GM23338 (cell line): Measurements from ENCODE around the gene CNKSR1. TPM values are rescaled to one million over a fixed set of nuclear protein-coding genes. Genes with fewer than 3 reads are reported as not detected.

Source experiments
- ATAC-seq: fragments of 200-7000 bp; cut with Tn5 transposase; 3 replicates; pipeline ENCODE4 v1.9.1; 2020
- DNase-seq: peaks from one replicate; pipeline ENCODE4 v3.0.0-alpha.2; 2015; ENCODE audit warnings: low spot score
- H2AFZ ChIP-seq: fragments of 200-600 bp; sonication (generic); 2 replicates; pipeline ENCODE4 v1.8.0; 2016; ENCODE audit warnings: antibody characterized with exemption, mild to moderate bottlenecking, moderate library complexity
- H3F3A ChIP-seq: fragments of 200-600 bp; sonication (generic); replicated peaks from 2 replicates; pipeline ENCODE4 v1.8.0; 2017; ENCODE audit warnings: antibody characterized with exemption, mixed run types, low read depth
- H3K27ac ChIP-seq: fragments of 200-600 bp; sonication (generic); 2 replicates; pipeline ENCODE4 v1.6.1; 2016; ENCODE audit warnings: low read depth
- H3K27me3 ChIP-seq: fragments of 200-600 bp; sonication (generic); 2 replicates; pipeline ENCODE4 v1.8.0; 2016; ENCODE audit warnings: mild to moderate bottlenecking, mixed run types, moderate library complexity; ENCODE audit not compliant: insufficient read depth
- H3K36me3 ChIP-seq: fragments of 200-600 bp; sonication (generic); 2 replicates; pipeline ENCODE4 v1.8.0; 2016; ENCODE audit warnings: mild to moderate bottlenecking; ENCODE audit not compliant: insufficient read depth
- H3K4me1 ChIP-seq: fragments of 200-600 bp; sonication (generic); 2 replicates; pipeline ENCODE4 v1.8.0; 2016; ENCODE audit warnings: mild to moderate bottlenecking, moderate library complexity; ENCODE audit not compliant: insufficient read depth
- H3K4me2 ChIP-seq: fragments of 200-600 bp; sonication (generic); 2 replicates; pipeline ENCODE4 v1.7.1; 2017; ENCODE audit warnings: mixed run types
- H3K4me3 ChIP-seq: fragments of 200-600 bp; sonication (generic); 2 replicates; pipeline ENCODE4 v1.6.1; 2016; ENCODE audit warnings: mixed run types
- H3K79me2 ChIP-seq: fragments of 200-600 bp; sonication (generic); replicated peaks from 2 replicates; pipeline ENCODE4 v1.8.0; 2017; ENCODE audit warnings: mild to moderate bottlenecking; ENCODE audit not compliant: insufficient read depth
- H3K9me2 ChIP-seq: fragments of 200-600 bp; sonication (generic); 2 replicates; pipeline ENCODE4 v1.8.0; 2017; ENCODE audit not compliant: insufficient read depth
- H4K20me1 ChIP-seq: fragments of 200-600 bp; sonication (generic); replicated peaks from 2 replicates; pipeline ENCODE4 v1.8.0; 2017; ENCODE audit warnings: mild to moderate bottlenecking; ENCODE audit not compliant: insufficient read depth
- H3K27ac Mint-ChIP-seq: 2 replicates; pipeline ENCODE4 v1.8.0; 2020; ENCODE audit warnings: inconsistent platforms, mild to moderate bottlenecking, moderate library complexity, mixed read lengths
- H3K27me3 Mint-ChIP-seq: 3 replicates; pipeline ENCODE4 v1.8.0; 2022; ENCODE audit warnings: low read depth, mild to moderate bottlenecking, moderate library complexity, mixed read lengths, inconsistent platforms; ENCODE audit not compliant: insufficient read depth, poor library complexity
- H3K36me3 Mint-ChIP-seq: 3 replicates; pipeline ENCODE4 v1.8.0; 2021; ENCODE audit warnings: low read depth, mild to moderate bottlenecking, inconsistent platforms, moderate library complexity, mixed read lengths
- H3K4me1 Mint-ChIP-seq: 3 replicates; pipeline ENCODE4 v1.8.0; 2020; ENCODE audit warnings: mild to moderate bottlenecking, inconsistent platforms, mixed read lengths
- H3K4me3 Mint-ChIP-seq: 3 replicates; pipeline ENCODE4 v1.8.0; 2021; ENCODE audit warnings: moderate library complexity, mild to moderate bottlenecking, inconsistent platforms, mixed read lengths
- H3K9me3 Mint-ChIP-seq: 3 replicates; pipeline ENCODE4 v1.8.0; 2020; ENCODE audit warnings: moderate library complexity, mild to moderate bottlenecking, inconsistent platforms, mixed read lengths
- CREB1 ChIP-seq: fragments of 250-450 bp; sonication (Bioruptor Pico); IDR thresholded peaks from 2 replicates; pipeline ENCODE4 v1.5.0; 2020; ENCODE audit warnings: low read depth, mild to moderate bottlenecking, moderate library complexity
- CTCF ChIP-seq, 2 experiments: fragments of 200-600 bp in 1 of 2; sonication (generic) in 1 of 2; conservative IDR thresholded peaks; 2 replicates each; pipeline versions ENCODE4 v1.5.1 to v1.6.1; 2016 to 2017; ENCODE audit warnings: antibody characterized with exemption in 2 of 2, low read depth in 2 of 2, mild to moderate bottlenecking in 2 of 2, moderate library complexity in 1 of 2
- ETS1 ChIP-seq: IDR thresholded peaks from 2 replicates; pipeline ENCODE4 v1.6.1; 2016; ENCODE audit warnings: antibody characterized with exemption
- EZH2 ChIP-seq: fragments of 200-600 bp; sonication (generic); IDR thresholded peaks from one replicate; pipeline ENCODE4 v1.8.0; 2017; ENCODE audit warnings: antibody characterized with exemption, mild to moderate bottlenecking, low read depth; ENCODE audit not compliant: unreplicated experiment
- EZH2phosphoT487 ChIP-seq: fragments of 200-600 bp; sonication (generic); IDR thresholded peaks from one replicate; pipeline ENCODE4 v1.8.1; 2018; ENCODE audit warnings: antibody characterized with exemption; ENCODE audit not compliant: unreplicated experiment
- JUNB ChIP-seq: IDR thresholded peaks from one replicate; pipeline ENCODE4 v1.6.1; 2016; ENCODE audit warnings: antibody characterized with exemption; ENCODE audit not compliant: unreplicated experiment
- STAT1 ChIP-seq: IDR thresholded peaks from one replicate; pipeline ENCODE4 v1.6.1; 2016; ENCODE audit warnings: antibody characterized with exemption; ENCODE audit not compliant: unreplicated experiment
- ZNF114 ChIP-seq: fragments of 250-450 bp; sonication (Bioruptor Pico); IDR thresholded peaks from 2 replicates; pipeline ENCODE4 v1.5.0; 2020; ENCODE audit warnings: mild to moderate bottlenecking, moderate library complexity
- ZNF331 ChIP-seq: fragments of 250-450 bp; sonication (Bioruptor Pico); IDR thresholded peaks from 2 replicates; pipeline ENCODE4 v1.5.0; 2020; ENCODE audit warnings: low read depth, mild to moderate bottlenecking, moderate library complexity
- polyA plus RNA-seq: library from polyadenylated mRNA; unstranded; fragments of >200 nt; fragmentation: Nextera tagmentation; extraction: Ambion mirVana; gene quantifications from 2 replicates; pipeline ENCODE4 v1.2.1, GENCODE V29; 2016
- total RNA-seq: library from RNA; depleted of rRNA; stranded (reverse); fragments of >200 nt; shearing (Covaris generic); gene quantifications from 2 replicates; pipeline ENCODE4 v1.2.3, GENCODE V29; 2014

Gene CNKSR1
- total and polyA plus RNA-seq, 2 experiments from 2014 or later: 9.7 to 12.5 TPM

- H3K27ac ChIP-seq: no peak overlapping the region
- H4K20me1 ChIP-seq: no peaks in the 10 kb centered on the region
- no peaks in the 10 kb centered on the region for H3K36me3 Mint-ChIP-seq
- DNase-seq: peak; percentile 58
- no peaks in the 10 kb centered on the region for H3F3A ChIP-seq
- H3K27me3 ChIP-seq: no peaks in the 10 kb centered on the region
- H3K36me3 ChIP-seq: no peaks in the 10 kb centered on the region
- H3K79me2 ChIP-seq: no peaks in the 10 kb centered on the region
- TF ChIP-seq JUNB (peak; percentile 72), CTCF (conservative IDR thresholded peaks at IDR 0.05; ENCODE audit: low read depth in 2 of 2) (peak; percentile 36 to 72; a peak in 2 of 4 replicates), EZH2 (no peak)
- H3K4me1 ChIP-seq: no peaks in the 10 kb centered on the region
- no peaks in the 10 kb centered on the region for H3K9me3 Mint-ChIP-seq
- H3K27me3 Mint-ChIP-seq: peaks cover 26% of the 10 kb centered on the region
- no peaks in the 10 kb centered on the region for H3K9me2 ChIP-seq
- no peak overlapping the region for H2AFZ ChIP-seq
- no peak overlapping the region for H3K27ac Mint-ChIP-seq
- H3K4me1 Mint-ChIP-seq: peaks cover 23% of the 10 kb centered on the region
- ATAC-seq: peak; percentile 16
- no peak overlapping the region for H3K4me2 ChIP-seq
- no peak overlapping the region for H3K4me3 ChIP-seq
- H3K4me3 Mint-ChIP-seq: no peak overlapping the region
Measured at GRCh38 chr1:26203642-26204318, 26.5 kb downstream of the CNKSR1 start.

- H2AFZ ChIP-seq: no peak overlapping the region
- Mint-ChIP-seq H3K27me3 (peaks cover 2% of the 10 kb centered on the region), H3K27ac (no peak overlapping the region), H3K36me3 (no peaks in the 10 kb centered on the region), H3K4me3 (no peak overlapping the region), H3K4me1 (no peaks in the 10 kb centered on the region), H3K9me3 (no peaks in the 10 kb centered on the region)
- no peaks in the 10 kb centered on the region for H3K79me2 ChIP-seq
- no peaks in the 10 kb centered on the region for H3F3A ChIP-seq
- H3K36me3 ChIP-seq: no peaks in the 10 kb centered on the region
- ATAC-seq (no peak), DNase-seq (no peak)
- H3K9me2 ChIP-seq: no peaks in the 10 kb centered on the region
- no peaks in the 10 kb centered on the region for H4K20me1 ChIP-seq
- no peak overlapping the region for H3K4me2 ChIP-seq
- no peaks in the 10 kb centered on the region for H3K27me3 ChIP-seq
- H3K4me1 ChIP-seq: no peaks in the 10 kb centered on the region
- no peak overlapping the region for H3K27ac ChIP-seq
- no peak overlapping the region for H3K4me3 ChIP-seq
- no peak for TF ChIP-seq STAT1
- TF ChIP-seq ETS1: no peak
- TF ChIP-seq CREB1 (CRISPR knock-in tag): no peak
- TF ChIP-seq EZH2phosphoT487: no peak
- no peak for TF ChIP-seq CTCF (conservative IDR thresholded peaks at IDR 0.05; ENCODE audit: low read depth in 2 of 2)
- no peak for TF ChIP-seq JUNB
- no peak for TF ChIP-seq ZNF331 (CRISPR knock-in tag)
- no peak for TF ChIP-seq ZNF114 (CRISPR knock-in tag)
Measured at GRCh38 chr1:26210147-26210870, 33.0 kb downstream of the CNKSR1 start.
